Choroid plexus epithelial cell (primary cell): ENCODE measurements around the gene HS6ST2.
"Not testable (repeated sequence)": the region's sequence is repeated elsewhere in the genome, so short reads cannot be mapped to it uniquely, and the experiment has no call there.

Experiments
- DNase-seq: peaks from one replicate; pipeline ENCODE4 v3.0.0-alpha.2; 2010; ENCODE audit warnings: low read depth
- H3K4me3 ChIP-seq: 2 replicates; pipeline ENCODE4 v1.5.1; 2011; ENCODE audit warnings: low read depth, mild to moderate bottlenecking, control low read depth, low read length, moderate library complexity
- CTCF ChIP-seq: conservative IDR thresholded peaks from 2 replicates; pipeline ENCODE4 v1.5.1; 2011; ENCODE audit warnings: low read depth, mild to moderate bottlenecking, control low read depth, inconsistent platforms, low read length, moderate library complexity

Gene HS6ST2

GRCh38 chrX:132984058-132984650 lies 25.7 kb upstream of the HS6ST2 start:
- H3K4me3 ChIP-seq: no peak overlapping the region
- no peak for TF ChIP-seq CTCF
- no peak for DNase-seq

- DNase-seq: no peak
- no peak for TF ChIP-seq CTCF
- no peak overlapping the region for H3K4me3 ChIP-seq
Observed at GRCh38 chrX:132983496-132983895, 25.1 kb upstream of the HS6ST2 start.

GRCh38 chrX:132980035-132980434 lies 21.6 kb upstream of the HS6ST2 start:
- DNase-seq: not testable (repeated sequence)

GRCh38 chrX:132968296-132968949 lies 10.0 kb upstream of the HS6ST2 start:
- no peak for TF ChIP-seq CTCF
- no peak overlapping the region for H3K4me3 ChIP-seq
- DNase-seq: peak; percentile 47

More at GRCh38 chrX:132980035-132980434, 21.6 kb upstream of the HS6ST2 start:
- H3K4me3 ChIP-seq: not testable (repeated sequence)

GRCh38 chrX:132967049-132967448 lies 8.6 kb upstream of the HS6ST2 start:
- TF ChIP-seq CTCF: no peak
- no peak overlapping the region for H3K4me3 ChIP-seq
- DNase-seq: no peak

GRCh38 chrX:132965461-132965860 lies 7.0 kb upstream of the HS6ST2 start:
- no peak overlapping the region for H3K4me3 ChIP-seq
- DNase-seq: no peak
- TF ChIP-seq CTCF: no peak

GRCh38 chrX:132961511-132961910 lies 3.1 kb upstream of the HS6ST2 start:
- TF ChIP-seq CTCF: no peak
- H3K4me3 ChIP-seq: no peak overlapping the region
- DNase-seq: no peak
